Left renal pelvis (tissue), 4 donors: Measurements from ENCODE around the gene BTBD9. TPM values are rescaled to one million over a fixed set of nuclear protein-coding genes. Genes with fewer than 3 reads are reported as not detected.

Source experiments
- DNase-seq, 4 donors: peaks; one replicate each; pipeline ENCODE4 v3.0.0-alpha.2; 2013; ENCODE audit warnings: low read depth in 4 of 4, low spot score in 3 of 4
- polyA plus RNA-seq, 4 donors: library from polyadenylated mRNA; unstranded; fragments of 120-200 nt; gene quantifications; one replicate each; pipeline ENCODE4 v1.2.1, GENCODE V29; 2013; ENCODE audit not compliant: insufficient read length in 4 of 4

Gene BTBD9
- 10 to 100 TPM; 12.0 to 15.9 (median 12.5) TPM for polyA plus RNA-seq

DNA sequence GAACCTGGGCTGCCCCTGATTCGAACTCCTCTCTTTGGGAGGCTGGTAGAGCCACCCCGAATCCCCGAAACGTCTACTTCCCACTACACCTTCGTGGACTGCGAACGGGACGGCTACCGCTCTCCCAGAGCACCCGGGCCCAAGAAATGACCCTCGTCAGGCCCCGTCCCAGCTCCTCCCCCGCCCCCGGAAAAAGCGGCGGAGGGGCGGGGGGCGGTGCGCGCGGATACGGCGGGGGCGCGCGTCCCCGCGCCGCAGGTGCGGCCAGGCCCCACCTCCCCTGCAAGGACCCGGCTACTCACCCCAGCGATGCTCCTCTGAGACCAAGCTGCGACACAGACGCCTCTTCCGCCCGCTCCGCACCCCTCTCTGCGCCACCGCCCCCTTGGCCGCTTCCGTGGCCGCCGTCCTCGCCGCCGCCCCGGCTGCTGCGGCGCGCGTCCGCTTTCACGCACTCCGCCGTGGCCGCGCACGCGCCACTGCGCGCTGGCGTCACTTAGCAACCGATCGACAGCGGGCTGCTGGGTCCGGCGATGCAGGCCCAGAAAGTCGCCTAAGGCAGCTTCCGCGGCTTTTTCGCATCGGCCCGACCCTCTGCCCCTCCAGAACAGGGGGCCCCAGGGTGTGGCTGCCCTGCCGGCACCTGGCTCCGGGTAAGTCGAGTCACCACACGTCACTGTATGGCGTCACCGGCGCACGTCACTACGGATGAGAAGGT lies at the start of gene BTBD9:
Gene BTBD9, minus strand, starts transcription at position 432 of the 718 bp plus-strand sequence.
- peak; percentile 70 to 82 (median 77) for DNase-seq

DNA sequence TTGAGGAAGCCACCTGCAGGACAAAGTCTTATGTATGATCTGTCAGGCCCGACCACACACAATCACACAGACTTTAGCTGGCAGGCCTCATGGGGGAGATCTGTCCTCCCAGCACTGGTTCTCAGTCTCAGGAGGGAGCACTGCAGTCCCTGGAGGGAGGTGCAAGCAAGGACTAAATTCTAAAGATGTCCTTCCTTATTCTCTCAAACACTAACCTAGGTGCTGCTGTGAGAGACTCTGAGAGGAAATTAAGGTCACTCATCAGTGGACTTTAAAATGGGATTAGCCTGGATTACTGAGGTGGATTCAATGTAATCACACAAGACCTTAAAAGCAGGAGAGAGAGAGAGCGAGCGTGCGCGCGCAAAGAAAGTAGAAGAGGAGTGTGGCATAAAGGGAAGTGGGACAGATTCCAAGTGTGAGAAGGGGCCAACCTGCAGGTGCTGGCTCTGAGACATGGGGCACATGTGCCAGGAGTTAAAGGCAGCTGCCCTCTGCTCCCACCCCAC lies 48.9 kb upstream of the BTBD9 start:
- no peak for DNase-seq

DNA sequence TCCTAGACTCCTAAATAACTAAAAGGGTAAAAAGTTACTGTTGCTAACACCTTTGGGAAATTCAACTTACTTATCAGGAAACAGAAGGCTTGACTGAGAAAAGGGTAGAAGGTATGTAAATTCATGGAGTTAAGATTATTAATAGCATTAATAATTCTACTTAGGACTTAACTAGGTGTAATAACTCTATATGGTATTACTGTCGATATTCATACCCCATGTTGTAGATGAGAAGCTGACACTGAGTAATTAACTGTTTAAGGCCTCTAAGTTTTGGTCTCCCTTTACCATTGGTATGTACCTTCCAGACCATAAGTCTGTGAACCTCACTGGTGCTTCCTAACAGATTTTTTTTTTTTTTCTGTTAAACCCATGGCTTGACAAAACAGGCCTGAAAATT lies 47.8 kb upstream of the BTBD9 start:
- DNase-seq: no peak

DNA sequence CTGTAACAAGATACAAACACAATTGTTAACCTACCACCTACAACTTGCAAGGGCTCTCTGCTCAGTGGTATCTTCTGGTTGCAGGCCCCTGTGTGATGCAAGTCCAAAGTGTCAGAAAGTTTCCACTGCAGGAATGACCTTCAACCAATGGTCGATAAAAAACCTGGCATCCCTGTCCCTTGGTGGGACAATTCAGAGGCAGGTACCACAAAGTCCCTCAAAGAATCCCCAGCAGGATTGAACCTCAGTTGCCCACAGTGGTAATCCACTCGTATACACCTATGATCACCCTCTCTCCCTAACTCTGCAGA lies 47.3 kb upstream of the BTBD9 start:
- DNase-seq: no peak

DNA sequence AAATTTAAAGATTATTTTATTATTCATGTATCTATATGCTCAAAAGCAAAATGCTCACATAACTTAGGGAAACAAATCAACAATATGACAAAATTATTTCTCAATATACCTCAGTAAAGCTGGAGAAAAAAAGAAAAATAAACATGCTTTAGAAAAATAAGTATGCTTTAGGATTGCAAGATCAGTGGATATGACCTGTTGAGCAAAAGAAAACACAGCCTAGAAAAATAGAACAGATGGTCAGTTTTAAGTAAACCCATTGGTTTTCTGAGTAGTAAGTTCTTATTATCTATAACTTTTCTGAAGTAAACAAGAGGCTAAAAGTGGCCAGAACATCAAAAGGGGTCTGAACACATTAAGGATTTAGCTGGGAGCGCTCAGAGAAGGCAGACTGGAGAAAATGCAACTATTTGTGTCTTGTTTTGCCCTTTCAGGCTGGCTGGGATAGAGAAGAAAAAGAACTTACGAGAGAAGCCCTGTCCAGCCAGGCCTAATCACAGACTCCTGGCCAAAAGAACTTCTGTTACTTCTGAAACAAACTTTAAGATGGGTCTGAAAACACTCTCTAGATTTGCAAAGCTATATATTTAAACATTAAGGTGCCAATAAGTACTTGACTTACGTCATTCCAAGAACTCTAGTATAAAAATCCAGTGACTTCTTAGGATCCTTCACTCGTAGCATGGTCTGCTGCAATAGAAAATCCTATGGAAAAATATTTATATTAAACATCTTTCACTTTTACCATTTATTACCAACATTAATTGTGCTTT lies 46.7 kb upstream of the BTBD9 start:
- no peak for DNase-seq

DNA sequence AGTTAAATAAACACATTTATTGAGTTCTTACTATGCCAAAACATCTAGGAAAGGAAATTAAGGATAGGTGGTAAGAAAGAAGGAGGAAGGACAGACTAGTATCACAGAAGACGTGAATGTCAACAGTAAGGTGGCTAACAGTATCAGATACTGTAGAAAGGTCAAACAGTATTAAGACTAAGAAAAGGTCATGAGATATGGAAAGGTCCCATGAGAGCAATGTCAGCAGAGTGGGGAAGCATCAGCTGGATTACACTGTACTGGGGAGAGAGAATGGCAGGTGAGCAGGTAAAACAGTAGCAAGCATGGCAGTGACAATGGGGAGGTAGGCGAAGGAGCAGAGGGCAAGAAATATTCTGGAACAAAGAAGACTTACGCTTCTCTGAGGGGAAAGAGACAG lies 45.2 kb upstream of the BTBD9 start:
- DNase-seq: no peak

DNA sequence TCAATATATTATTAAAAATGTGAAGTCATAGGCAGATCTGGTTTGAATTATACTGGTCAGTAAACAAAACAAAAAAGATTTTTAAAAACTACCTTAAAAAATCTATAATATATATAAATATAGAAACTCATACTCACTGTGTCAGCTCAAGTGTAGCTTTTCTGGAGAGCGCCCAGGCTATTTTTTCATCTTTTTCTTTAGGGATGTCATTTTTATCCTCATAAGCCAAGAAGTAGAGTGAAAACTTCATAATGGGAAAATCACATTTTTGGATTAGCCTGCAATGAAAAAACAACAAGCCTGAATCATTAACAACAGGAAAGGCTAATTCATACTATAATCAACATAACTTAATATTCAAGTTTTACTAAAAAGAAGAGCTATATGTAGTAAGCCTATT lies 44.5 kb upstream of the BTBD9 start:
- DNase-seq: no peak

DNA sequence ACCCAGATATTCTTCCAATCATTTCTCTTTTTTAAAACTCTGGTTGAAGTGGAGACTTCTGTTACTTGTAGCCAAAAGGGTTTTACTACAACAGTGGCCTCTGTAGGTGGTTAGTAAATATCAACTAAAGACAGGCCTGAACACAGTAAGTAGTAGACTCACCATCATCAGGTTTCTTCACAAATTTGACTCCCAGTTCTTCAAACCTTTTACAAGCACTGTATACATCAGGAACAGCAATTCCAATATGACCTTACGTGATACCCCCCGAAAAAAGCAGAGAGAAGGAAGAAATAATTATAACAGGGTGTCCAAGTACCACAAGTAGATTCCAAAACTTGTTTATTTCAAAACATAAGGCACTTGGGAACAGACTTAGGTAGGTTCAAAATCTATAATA lies 42.1 kb upstream of the BTBD9 start:
- no peak for DNase-seq

DNA sequence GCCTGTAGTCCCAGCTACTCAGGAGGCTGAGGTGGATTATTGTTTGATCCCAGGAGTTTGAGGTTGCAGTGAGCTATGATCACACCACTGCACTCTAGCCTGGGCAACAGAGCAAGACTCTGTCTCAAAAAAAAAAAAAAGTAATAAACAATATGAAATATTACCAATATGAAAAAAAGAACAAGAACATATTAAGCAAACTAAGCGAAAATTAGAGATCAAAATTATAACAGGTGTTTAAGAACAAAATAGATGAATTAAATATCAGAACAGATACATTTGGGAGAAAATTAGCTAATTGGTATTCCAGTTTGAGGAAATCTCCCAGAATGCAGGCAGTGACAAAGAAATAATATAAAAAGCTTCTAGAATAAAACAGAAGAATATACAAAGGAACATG lies 39.9 kb upstream of the BTBD9 start:
- DNase-seq: no peak

DNA sequence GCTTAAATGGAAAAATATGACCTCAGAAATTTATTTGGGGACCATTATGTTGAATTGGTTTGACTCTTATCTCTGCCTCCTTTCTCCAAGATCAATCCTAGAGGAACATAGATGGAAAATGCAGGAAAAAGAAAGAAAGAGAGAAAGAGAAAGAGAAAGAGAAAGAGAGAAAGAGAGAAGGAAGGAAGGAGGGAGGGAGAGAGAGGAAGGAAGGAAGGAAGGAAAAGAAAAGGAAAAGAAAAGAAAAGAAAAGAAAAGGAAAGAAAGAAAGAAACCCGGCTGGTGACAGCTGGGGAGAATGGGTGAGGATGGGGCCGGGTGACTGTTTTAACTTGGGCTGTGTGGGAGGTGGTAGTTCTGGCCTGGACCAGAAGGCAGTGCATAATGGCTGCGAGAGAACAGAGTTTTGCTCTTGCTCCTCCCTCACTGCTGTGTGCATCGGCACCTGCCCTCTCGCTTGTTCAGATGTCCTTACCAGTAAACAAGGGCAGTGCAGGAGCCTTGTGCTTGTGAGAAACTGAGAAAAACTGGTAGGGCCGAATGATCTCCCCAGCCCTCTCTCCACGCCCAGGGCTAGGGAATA lies 38.5 kb upstream of the BTBD9 start:
- DNase-seq: no peak

DNA sequence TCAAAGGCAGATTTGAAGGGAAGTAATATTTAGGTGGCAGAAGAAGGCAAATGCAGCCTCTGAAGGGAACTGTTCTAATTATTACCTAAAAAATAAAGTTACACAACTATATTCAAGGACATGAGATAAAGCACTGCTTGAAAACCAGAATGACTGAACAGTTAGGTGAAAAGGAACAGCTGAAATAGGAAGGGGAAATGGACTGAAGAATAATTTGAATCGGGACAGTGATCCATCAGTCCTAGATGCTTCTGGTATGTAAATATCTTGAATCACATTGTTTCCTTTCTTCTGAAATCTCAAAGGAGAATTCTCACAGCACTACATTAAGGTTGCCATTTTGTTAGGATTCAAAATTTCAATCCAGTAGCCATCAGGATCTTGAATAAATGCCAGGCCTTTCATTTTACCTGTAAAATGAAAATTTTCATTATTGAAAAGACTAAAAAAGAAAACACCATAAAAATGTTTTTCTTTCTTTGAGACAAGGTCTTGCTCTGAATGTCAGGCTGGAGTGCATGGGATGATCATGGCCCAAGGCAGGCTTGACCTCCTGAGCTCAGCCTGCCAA lies 37.3 kb upstream of the BTBD9 start:
- DNase-seq: no peak

DNA sequence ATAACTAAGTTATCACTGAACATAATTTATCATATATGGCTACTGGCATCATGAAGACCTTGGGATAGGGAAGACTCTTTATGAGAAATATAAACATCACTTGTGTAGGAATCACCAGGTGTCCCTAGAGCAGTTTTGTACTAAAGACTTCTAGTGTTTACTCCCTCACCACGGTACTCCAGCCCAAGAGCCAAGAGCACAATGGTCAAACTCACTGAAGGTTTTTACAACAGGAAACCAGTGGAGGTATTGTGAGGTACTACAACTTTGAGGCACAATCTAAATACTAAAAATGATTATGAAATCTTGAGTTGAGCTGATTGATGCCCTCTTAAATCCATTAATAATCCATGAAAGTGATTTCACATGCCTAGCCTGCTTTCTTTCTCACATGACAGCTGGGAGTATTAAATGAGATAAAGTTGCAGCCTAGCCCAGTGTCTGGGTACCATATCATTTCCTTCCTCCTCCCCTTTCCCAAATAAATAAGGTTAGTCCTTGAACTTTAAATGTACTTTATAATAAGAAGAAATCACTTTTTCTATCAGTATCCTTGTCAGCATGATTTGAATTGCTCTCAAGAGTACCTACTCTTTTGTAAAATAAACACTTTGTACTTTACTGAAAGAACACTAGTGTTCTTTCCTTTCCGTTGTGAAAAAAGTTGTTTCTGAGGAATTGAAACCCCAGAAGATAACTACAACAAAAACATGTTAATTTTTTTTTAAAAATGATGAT lies 36.7 kb upstream of the BTBD9 start:
- no peak for DNase-seq

DNA sequence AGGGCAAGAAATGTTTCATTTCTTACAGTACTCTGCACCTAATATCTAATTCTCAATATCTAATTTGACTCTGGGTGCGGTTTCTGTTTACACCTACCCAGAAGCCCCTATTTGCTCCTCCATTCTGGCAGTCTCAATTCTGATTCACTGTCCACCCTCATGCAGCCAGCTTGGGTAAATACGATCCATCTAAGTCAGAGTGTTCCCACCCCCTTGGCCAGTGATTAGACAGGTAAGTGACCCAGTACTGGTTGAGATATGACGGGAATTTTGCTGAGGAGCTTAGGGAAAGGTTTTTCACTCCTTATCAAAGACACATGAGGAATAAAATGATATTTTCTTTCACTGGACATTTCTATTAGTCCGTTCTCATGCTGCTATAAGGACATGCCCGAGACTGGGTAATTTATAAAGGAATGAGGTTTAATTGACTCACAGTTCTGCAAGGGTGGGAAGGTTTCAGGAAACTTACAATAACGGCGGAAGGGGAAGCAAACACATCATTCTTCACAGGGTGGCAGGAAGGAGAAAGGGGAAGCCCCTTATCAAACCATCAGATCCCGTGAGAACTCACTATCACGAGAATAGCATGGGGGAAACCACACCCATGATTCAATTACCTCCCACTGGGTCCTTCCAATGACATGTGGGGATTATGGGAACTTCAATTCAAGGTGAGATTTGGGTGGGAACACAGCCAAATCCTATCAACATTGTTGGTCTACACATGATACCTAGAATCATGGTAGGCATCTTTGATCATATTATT lies 33.9 kb upstream of the BTBD9 start:
- no peak for DNase-seq

DNA sequence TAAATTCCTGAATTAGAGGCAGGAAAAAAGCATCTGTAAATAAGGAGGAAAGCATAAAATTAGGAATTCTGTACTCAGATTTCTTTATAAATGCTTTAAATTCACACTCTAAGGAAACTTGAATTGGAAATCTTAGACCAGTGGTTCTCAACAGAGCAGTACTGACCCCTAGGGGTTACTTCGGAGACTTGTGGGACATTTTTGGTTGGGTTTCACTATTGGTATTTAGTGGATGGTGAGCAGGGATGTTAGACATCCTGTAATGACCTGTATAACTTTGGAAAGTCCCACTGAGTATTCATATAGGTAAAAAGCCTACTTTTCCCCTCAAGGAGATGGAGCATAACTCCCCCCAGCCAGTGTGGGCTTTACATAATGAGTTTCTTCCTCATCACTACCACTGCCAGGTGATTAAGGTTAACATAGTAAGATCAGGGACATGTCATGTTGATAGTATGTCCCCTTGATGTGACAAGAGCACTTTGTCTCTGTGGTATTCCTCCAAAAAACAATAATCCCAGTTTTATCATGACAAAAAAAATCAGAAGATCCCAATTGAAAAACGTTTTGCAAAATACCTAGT lies 32.2 kb upstream of the BTBD9 start:
- DNase-seq: peak; percentile 6 to 30 (median 10)

DNA sequence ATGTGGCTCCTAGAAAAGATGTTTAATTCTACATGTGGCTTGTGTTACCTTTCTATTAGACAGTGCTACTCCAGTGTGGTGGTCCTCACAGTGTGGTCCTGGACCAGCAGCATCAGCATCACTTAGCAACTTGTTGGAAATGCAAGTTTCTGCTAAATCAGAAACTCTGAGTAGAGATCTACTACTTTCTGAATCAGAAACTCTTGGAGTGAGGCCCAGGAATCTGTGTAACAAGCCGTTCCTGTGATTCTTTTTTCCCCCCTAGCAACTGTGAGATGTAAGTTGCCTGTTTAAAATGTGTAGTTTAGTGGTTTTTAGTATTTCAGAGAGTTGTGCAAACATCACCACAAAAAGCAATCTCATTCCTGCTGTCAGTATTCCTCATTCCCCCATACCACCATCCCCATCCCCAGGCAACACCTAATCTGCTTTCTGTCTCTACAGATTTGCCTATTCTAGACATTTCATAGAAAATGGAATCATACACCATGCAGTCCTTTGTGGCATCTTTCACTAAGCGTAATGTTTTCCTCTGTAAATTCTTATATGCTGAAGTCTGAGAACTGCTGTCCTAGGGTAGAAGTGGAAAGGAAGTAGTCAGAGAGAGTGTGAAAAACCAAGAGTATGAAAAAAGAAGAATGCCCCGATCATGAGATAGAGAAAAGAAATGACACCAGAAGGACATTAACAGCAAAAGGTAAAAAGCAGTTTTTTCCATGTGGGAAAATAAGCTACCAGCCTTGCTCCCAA lies 18.9 kb upstream of the BTBD9 start:
- DNase-seq: no peak

DNA sequence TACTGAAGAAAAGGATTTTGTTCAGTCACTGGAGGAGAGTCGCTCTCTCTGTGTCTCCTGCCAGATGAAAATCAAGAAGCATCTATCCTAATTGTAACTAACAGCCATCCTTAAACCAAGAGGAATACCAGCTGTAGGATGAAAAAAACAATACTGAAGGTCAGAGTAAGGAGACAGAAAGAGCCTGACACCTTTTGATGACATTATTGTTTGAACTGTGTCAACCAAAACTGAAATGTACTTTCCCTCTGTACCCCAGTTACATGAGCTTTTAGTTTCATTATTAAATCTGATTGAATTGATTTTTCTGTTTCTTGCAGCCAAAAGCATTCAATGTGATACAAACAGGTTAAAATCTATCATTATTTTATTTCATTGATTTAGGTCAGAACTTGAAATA lies 17.2 kb upstream of the BTBD9 start:
- no peak for DNase-seq

DNA sequence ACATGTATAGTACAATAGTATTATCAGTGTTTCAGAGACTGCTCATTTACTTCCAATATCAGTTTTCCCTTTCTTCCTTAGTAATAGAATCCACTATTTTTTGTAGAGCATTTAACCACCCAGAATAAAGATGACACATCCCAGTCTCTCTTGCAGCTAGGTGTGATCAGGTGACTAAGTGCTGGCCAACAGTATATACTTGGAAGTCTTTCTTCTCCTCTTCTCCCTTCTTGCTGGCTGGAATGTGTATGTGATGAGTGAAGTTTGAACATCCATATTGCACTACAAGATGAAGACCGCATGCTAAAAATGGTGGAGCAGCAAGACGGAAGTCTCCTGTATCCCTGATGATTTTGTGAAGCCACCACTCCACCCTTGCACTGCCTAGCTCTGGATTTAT lies 14.5 kb upstream of the BTBD9 start:
- no peak for DNase-seq

DNA sequence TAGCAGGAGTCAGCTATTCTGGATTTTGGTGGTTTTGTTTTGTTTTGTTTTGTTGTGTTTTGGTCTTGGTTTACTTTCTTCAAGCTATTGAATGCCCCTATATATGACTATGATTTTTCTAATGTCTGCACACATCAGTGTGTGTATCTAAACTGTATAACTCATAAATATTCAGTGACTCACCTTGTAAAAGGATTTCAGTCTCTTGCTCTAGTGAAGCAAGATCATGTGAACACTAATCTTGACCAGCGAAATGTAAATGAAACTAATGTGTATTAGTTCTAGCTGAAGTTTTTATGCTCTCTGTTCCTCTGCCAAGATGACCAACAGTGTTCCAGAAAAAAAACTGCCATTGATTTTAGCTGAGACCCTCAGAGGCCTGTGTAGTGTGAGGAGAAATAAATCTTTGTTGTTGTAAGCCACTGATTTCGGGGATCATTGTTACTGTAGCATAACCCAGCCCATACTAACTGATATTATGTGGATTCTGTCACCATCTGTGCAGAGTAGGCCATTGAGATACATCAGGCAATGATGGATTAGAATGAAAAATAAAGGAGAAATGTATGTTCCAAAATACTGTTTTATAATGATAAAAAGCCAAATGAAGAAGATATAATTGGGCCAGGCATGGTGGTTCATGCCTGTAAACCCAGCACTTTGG lies 11.5 kb upstream of the BTBD9 start:
- no peak for DNase-seq
